ENCODE data around the gene HDAC1. TPM values are rescaled to one million over a fixed set of nuclear protein-coding genes. Genes with fewer than 3 reads are reported as not detected.

The HDAC1 gene
- total RNA-seq, 2 experiments from 2014 or later: 259 to 263 TPM

GRCh38 chr1:32329931-32330466 lies 38.1 kb downstream of the HDAC1 start:
- POLR2A ChIA-PET: interaction anchor here (4.4 kb wide), 1 partner anchor 8 kb away, joined by 23 read pairs; no protein-coding TSS in a partner anchor
- Histone ChIP-seq H3K36me3 (ENCODE audit: insufficient read depth, low read length) (peaks cover 97% of the 10 kb centered on the region), H2AFZ (ENCODE audit: low read length) (no peak overlapping the region), H3K27ac (ENCODE audit: low read depth, low read length, poor library complexity, severe bottlenecking) (no peak overlapping the region), H3K4me1 (ENCODE audit: insufficient read depth, low read length, poor library complexity, severe bottlenecking) (peaks cover 26% of the 10 kb centered on the region), H3K9me3 (ENCODE audit: low read length) (no peaks in the 10 kb centered on the region), H3K4me2 (ENCODE audit: low read length) (no peak overlapping the region), H4K20me1 (ENCODE audit: insufficient read depth, low read length) (peaks cover 10% of the 10 kb centered on the region), H3K9me2 (ENCODE audit: insufficient read depth, low read length) (no peaks in the 10 kb centered on the region), H3K4me3 (ENCODE audit: low read depth, low read length, poor library complexity, severe bottlenecking) (no peak overlapping the region), H3K79me2 (ENCODE audit: insufficient read depth, low read depth, low read length) (peaks cover 23% of the 10 kb centered on the region)
- CTCF ChIA-PET (ENCODE audit: unreplicated experiment): no interaction called here
- intact Hi-C loops (cut with micrococcal nuclease; ENCODE audit: unreplicated experiment): no loop called here
- TF ChIP-seq EZH2phosphoT487 (IDR thresholded peaks at IDR 0.05; ENCODE audit: borderline replicate concordance, low read depth, low read length) (no peak), CTCF (conservative IDR thresholded peaks at IDR 0.05; ENCODE audit: low read length) (no peak)
- no TSS peak for BruUV-seq (replicated peaks)
- no peak for DNase-seq (ENCODE audit: low spot score)

- H3K9me3 ChIP-seq (ENCODE audit: low read length): no peaks in the 10 kb centered on the region
- TF ChIP-seq EZH2phosphoT487 (IDR thresholded peaks at IDR 0.05; ENCODE audit: borderline replicate concordance, low read depth, low read length) (no peak), CTCF (conservative IDR thresholded peaks at IDR 0.05; ENCODE audit: low read length) (no peak)
- H3K27ac ChIP-seq (ENCODE audit: low read depth, low read length, poor library complexity, severe bottlenecking): no peak overlapping the region
- no peak overlapping the region for H2AFZ ChIP-seq (ENCODE audit: low read length)
- no peak overlapping the region for H3K4me2 ChIP-seq (ENCODE audit: low read length)
- ChIA-PET CTCF (ENCODE audit: unreplicated experiment) (no interaction called here), POLR2A (interaction anchor here (4.4 kb wide), 1 partner anchor 9 kb away, joined by 23 read pairs; no protein-coding TSS in a partner anchor)
- H3K36me3 ChIP-seq (ENCODE audit: insufficient read depth, low read length): peaks cover 91% of the 10 kb centered on the region
- DNase-seq (ENCODE audit: low spot score): no peak
- BruUV-seq (replicated peaks): no TSS peak
- H3K79me2 ChIP-seq (ENCODE audit: insufficient read depth, low read depth, low read length): peaks cover 27% of the 10 kb centered on the region
- H3K4me3 ChIP-seq (ENCODE audit: low read depth, low read length, poor library complexity, severe bottlenecking): no peak overlapping the region
- intact Hi-C loops (cut with micrococcal nuclease; ENCODE audit: unreplicated experiment): no loop called here
- no peaks in the 10 kb centered on the region for H3K9me2 ChIP-seq (ENCODE audit: insufficient read depth, low read length)
- peaks cover 10% of the 10 kb centered on the region for H4K20me1 ChIP-seq (ENCODE audit: insufficient read depth, low read length)
- peaks cover 26% of the 10 kb centered on the region for H3K4me1 ChIP-seq (ENCODE audit: insufficient read depth, low read length, poor library complexity, severe bottlenecking)
Observed at GRCh38 chr1:32330558-32331151, 38.8 kb downstream of the HDAC1 start.

GRCh38 chr1:32331549-32331948 lies 39.7 kb downstream of the HDAC1 start:
- DNase-seq (ENCODE audit: low spot score): no peak
- Histone ChIP-seq H3K9me3 (ENCODE audit: low read length) (no peaks in the 10 kb centered on the region), H4K20me1 (ENCODE audit: insufficient read depth, low read length) (peaks cover 10% of the 10 kb centered on the region), H3K4me3 (ENCODE audit: low read depth, low read length, poor library complexity, severe bottlenecking) (no peak overlapping the region), H2AFZ (ENCODE audit: low read length) (no peak overlapping the region), H3K79me2 (ENCODE audit: insufficient read depth, low read depth, low read length) (peaks cover 27% of the 10 kb centered on the region), H3K36me3 (ENCODE audit: insufficient read depth, low read length) (peaks cover 84% of the 10 kb centered on the region), H3K9me2 (ENCODE audit: insufficient read depth, low read length) (no peaks in the 10 kb centered on the region), H3K4me2 (ENCODE audit: low read length) (no peak overlapping the region), H3K4me1 (ENCODE audit: insufficient read depth, low read length, poor library complexity, severe bottlenecking) (peaks cover 30% of the 10 kb centered on the region), H3K27ac (ENCODE audit: low read depth, low read length, poor library complexity, severe bottlenecking) (no peak overlapping the region)
- TF ChIP-seq CTCF (conservative IDR thresholded peaks at IDR 0.05; ENCODE audit: low read length) (no peak), EZH2phosphoT487 (IDR thresholded peaks at IDR 0.05; ENCODE audit: borderline replicate concordance, low read depth, low read length) (no peak)
- CTCF ChIA-PET (ENCODE audit: unreplicated experiment): interaction anchor here (0.6 kb wide), 1 partner anchor 12 kb away, joined by 3 read pairs; no protein-coding TSS in a partner anchor
- intact Hi-C loops (cut with micrococcal nuclease; ENCODE audit: unreplicated experiment): no loop called here
- no TSS peak for BruUV-seq (replicated peaks)
- POLR2A ChIA-PET: interaction anchor here (4.4 kb wide), 1 partner anchor 10 kb away, joined by 23 read pairs; no protein-coding TSS in a partner anchor
